Measurements from ENCODE around the gene ROBO1.
A peak's percentile ranks its signal among the peaks of the same experiment; 100 is the strongest.

The ROBO1 gene

GRCh38 chr3:78940128-78940527 is 827.7 kb downstream of the ROBO1 start:
- Histone ChIP-seq H3K4me3 (no peak overlapping the region), H3K4me1 (no peaks in the 10 kb centered on the region), H3K36me3 (peaks cover 63% of the 10 kb centered on the region), H3K27me3 (no peaks in the 10 kb centered on the region), H3K9me3 (peaks cover 44% of the 10 kb centered on the region), H3K27ac (no peak overlapping the region), H4K20me1 (peaks cover 54% of the 10 kb centered on the region), H3K9ac (no peak overlapping the region), H3K4me2 (no peak overlapping the region)
- no peak for TF ChIP-seq Cebpa-rat (IDR thresholded peaks at IDR 0.05)

GRCh38 chr3:78937475-78937874 is 830.3 kb downstream of the ROBO1 start:
- no peak overlapping the region for H3K27ac ChIP-seq
- no peak for TF ChIP-seq Cebpa-rat (IDR thresholded peaks at IDR 0.05)

GRCh38 chr3:78927759-78928158 is 840.0 kb downstream of the ROBO1 start:
- no peaks in the 10 kb centered on the region for H3K27me3 ChIP-seq
- H3K9ac ChIP-seq: no peak overlapping the region
- H3K9me3 ChIP-seq: peaks cover 18% of the 10 kb centered on the region; the same call in 1 of the 2 replicates
- H4K20me1 ChIP-seq: peaks cover 49% of the 10 kb centered on the region
- H3K4me2 ChIP-seq: no peak overlapping the region
- H3K4me3 ChIP-seq: no peak overlapping the region
- H3K4me1 ChIP-seq: no peaks in the 10 kb centered on the region
- H3K27ac ChIP-seq: no peak overlapping the region
- peaks cover 77% of the 10 kb centered on the region for H3K36me3 ChIP-seq
- no peak for TF ChIP-seq Cebpa-rat (IDR thresholded peaks at IDR 0.05)

More at GRCh38 chr3:78937475-78937874, 830.3 kb downstream of the ROBO1 start:
- Histone ChIP-seq H4K20me1 (peaks cover 44% of the 10 kb centered on the region), H3K4me1 (no peaks in the 10 kb centered on the region), H3K9me3 (peaks cover 23% of the 10 kb centered on the region), H3K9ac (no peak overlapping the region), H3K4me3 (no peak overlapping the region), H3K4me2 (no peak overlapping the region), H3K27me3 (no peaks in the 10 kb centered on the region), H3K36me3 (peaks cover 42% of the 10 kb centered on the region)

- H4K20me1 ChIP-seq: peaks cover 49% of the 10 kb centered on the region
- TF ChIP-seq Cebpa-rat (IDR thresholded peaks at IDR 0.05): no peak
- H3K36me3 ChIP-seq: peaks cover 78% of the 10 kb centered on the region
- H3K9ac ChIP-seq: no peak overlapping the region
- H3K27me3 ChIP-seq: no peaks in the 10 kb centered on the region
- H3K9me3 ChIP-seq: peaks cover 26% of the 10 kb centered on the region
- H3K27ac ChIP-seq: no peak overlapping the region
- H3K4me1 ChIP-seq: no peaks in the 10 kb centered on the region
- H3K4me2 ChIP-seq: no peak overlapping the region
- H3K4me3 ChIP-seq: no peak overlapping the region
Observed at GRCh38 chr3:78926523-78926922, 841.3 kb downstream of the ROBO1 start.

- TF ChIP-seq Cebpa-rat (IDR thresholded peaks at IDR 0.05): no peak
- H3K27me3 ChIP-seq: no peaks in the 10 kb centered on the region
Observed at GRCh38 chr3:78924711-78925110, 843.1 kb downstream of the ROBO1 start.

DNA sequence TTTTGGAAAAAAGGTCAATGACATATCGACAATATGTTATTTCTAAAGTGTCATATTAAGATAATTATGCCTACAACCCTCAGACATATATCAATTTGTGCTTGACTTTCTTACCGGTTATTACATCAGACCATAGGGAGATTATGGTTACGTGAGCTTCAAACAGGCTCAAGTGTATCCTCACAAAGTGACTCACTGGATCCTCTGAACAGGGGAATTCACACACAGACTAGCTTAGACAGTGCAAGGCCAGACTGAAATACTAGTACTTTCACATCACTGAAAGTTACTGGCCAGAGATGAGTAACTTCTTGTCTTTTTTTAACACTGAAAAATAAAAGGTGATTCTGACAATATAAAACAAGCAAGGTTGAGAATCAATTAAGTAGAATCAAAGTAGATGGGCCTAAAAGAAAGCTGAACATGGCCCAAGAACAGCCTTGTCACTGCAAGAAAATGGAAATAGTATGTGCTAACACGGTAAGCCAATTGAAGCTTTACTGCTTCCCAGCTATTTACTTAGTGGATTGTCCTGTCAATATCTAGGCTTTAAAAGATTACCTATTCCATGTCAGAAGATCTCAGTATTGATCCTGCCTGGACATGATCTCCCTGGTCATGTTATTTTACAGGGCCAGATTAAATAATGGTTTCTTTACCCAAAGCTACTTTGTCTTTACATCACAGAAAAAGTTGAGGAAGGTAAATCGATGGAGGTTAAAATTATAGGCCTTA is 848.6 kb downstream of the ROBO1 start:
- Histone ChIP-seq H3K9ac (no peak overlapping the region; the same call in 1 of the 2 replicates), H3K9me3 (peaks cover 25% of the 10 kb centered on the region), H3K36me3 (peaks cover 33% of the 10 kb centered on the region), H3K4me3 (no peak overlapping the region), H3K4me1 (peaks cover 45% of the 10 kb centered on the region), H4K20me1 (peaks cover 17% of the 10 kb centered on the region; the same call in 1 of the 2 replicates), H3K27ac (peak overlapping the region; percentile 21; the same call in 1 of the 2 replicates), H3K27me3 (no peaks in the 10 kb centered on the region), H3K4me2 (peak overlapping the region; percentile 60)
- TF ChIP-seq Cebpa-rat (IDR thresholded peaks at IDR 0.05): no peak

More at GRCh38 chr3:78924711-78925110, 843.1 kb downstream of the ROBO1 start:
- Histone ChIP-seq H3K4me2 (no peak overlapping the region), H3K9me3 (peaks cover 26% of the 10 kb centered on the region), H3K36me3 (peaks cover 61% of the 10 kb centered on the region), H3K27ac (no peak overlapping the region), H3K4me3 (no peak overlapping the region), H4K20me1 (peaks cover 44% of the 10 kb centered on the region), H3K9ac (no peak overlapping the region), H3K4me1 (peaks cover 12% of the 10 kb centered on the region)

DNA sequence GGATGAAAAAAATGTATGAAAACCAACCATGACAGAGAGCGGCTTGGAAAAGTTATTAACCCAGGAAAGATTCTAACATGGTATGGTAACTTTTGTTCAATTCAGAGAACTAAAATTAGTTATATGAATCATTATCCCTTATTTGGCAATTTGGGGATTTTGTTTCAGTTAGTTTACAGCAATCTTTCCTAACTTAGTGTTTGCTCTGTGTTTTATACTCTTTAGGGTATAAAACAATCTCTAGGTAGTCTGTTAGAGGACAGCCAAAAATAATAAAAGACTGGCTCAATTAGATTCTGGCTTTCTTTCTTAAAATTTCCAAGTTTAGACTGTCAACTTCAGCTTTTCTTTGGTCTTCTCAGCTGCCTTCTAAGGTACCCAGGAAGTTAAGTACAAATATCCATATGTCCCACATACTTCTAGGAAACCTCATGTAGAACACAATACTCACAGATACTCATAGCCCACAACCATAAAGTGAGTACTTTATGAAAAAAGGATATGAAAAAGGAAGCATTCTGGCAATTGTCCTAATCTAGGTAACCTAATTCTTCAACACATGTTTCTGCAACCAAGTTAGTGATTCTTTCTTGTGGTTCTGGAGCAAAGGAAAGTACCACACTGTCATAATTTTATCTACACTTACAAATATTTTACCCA is 849.3 kb downstream of the ROBO1 start:
- peaks cover 27% of the 10 kb centered on the region for H3K9me3 ChIP-seq
- H3K4me2 ChIP-seq: peak overlapping the region; percentile 60
- H3K27ac ChIP-seq: peak overlapping the region; percentile 21
- H3K9ac ChIP-seq: peak overlapping the region; percentile 57; the same call in 1 of the 2 replicates
- H3K27me3 ChIP-seq: no peaks in the 10 kb centered on the region
- peaks cover 30% of the 10 kb centered on the region for H3K36me3 ChIP-seq
- H3K4me1 ChIP-seq: peaks cover 45% of the 10 kb centered on the region
- H3K4me3 ChIP-seq: no peak overlapping the region
- TF ChIP-seq Cebpa-rat (IDR thresholded peaks at IDR 0.05): no peak
- H4K20me1 ChIP-seq: peaks cover 17% of the 10 kb centered on the region; the same call in 1 of the 2 replicates

- Histone ChIP-seq H3K9ac (peak overlapping the region; percentile 1; the same call in 1 of the 2 replicates), H3K4me1 (peaks cover 45% of the 10 kb centered on the region), H3K36me3 (peaks cover 20% of the 10 kb centered on the region; the same call in 1 of the 2 replicates), H3K4me2 (peak overlapping the region; percentile 60), H3K4me3 (no peak overlapping the region; the same call in 1 of the 2 replicates), H3K27me3 (no peaks in the 10 kb centered on the region), H4K20me1 (peaks cover 17% of the 10 kb centered on the region; the same call in 1 of the 2 replicates), H3K27ac (peak overlapping the region; percentile 6; the same call in 1 of the 2 replicates), H3K9me3 (peaks cover 23% of the 10 kb centered on the region)
- no peak for TF ChIP-seq Cebpa-rat (IDR thresholded peaks at IDR 0.05)
Observed at GRCh38 chr3:78917536-78917935, 850.3 kb downstream of the ROBO1 start.

- no peak for TF ChIP-seq Cebpa-rat (IDR thresholded peaks at IDR 0.05)
- H3K9me3 ChIP-seq: peaks cover 15% of the 10 kb centered on the region
- H3K36me3 ChIP-seq: peaks cover 14% of the 10 kb centered on the region; the same call in 1 of the 2 replicates
- no peak overlapping the region for H3K4me3 ChIP-seq
- H3K9ac ChIP-seq: no peak overlapping the region
- H4K20me1 ChIP-seq: peaks cover 30% of the 10 kb centered on the region
- H3K4me1 ChIP-seq: peaks cover 23% of the 10 kb centered on the region
- no peak overlapping the region for H3K4me2 ChIP-seq
- H3K27ac ChIP-seq: no peak overlapping the region
- H3K27me3 ChIP-seq: no peaks in the 10 kb centered on the region
Observed at GRCh38 chr3:78913711-78914110, 854.1 kb downstream of the ROBO1 start.

GRCh38 chr3:78912687-78913086 is 855.1 kb downstream of the ROBO1 start:
- no peak overlapping the region for H3K4me3 ChIP-seq
- H3K4me2 ChIP-seq: no peak overlapping the region
- TF ChIP-seq Cebpa-rat (IDR thresholded peaks at IDR 0.05): no peak
- H3K27ac ChIP-seq: no peak overlapping the region
- no peaks in the 10 kb centered on the region for H3K27me3 ChIP-seq
- peaks cover 15% of the 10 kb centered on the region for H3K9me3 ChIP-seq
- H4K20me1 ChIP-seq: peaks cover 21% of the 10 kb centered on the region
- peaks cover 13% of the 10 kb centered on the region for H3K4me1 ChIP-seq
- peaks cover 14% of the 10 kb centered on the region; the same call in 1 of the 2 replicates for H3K36me3 ChIP-seq
- H3K9ac ChIP-seq: no peak overlapping the region

Measured in BLaER1 (cell line).